UCSD-AML1 (cell line): ENCODE data around the gene TNS3.

Source experiments
- DNase-seq: peaks from one replicate; lab custom pipeline; 2025; ENCODE audit not compliant: unreplicated experiment; lab: John Stamatoyannopoulos, UW

TNS3 gene

GRCh38 chr7:47438411-47439029 lies 143.4 kb downstream of the TNS3 start:
- DNase-seq = no peak

- DNase-seq = peak; percentile 33
Measured at GRCh38 chr7:47435889-47436312, 146.0 kb downstream of the TNS3 start.

- no peak for DNase-seq
Measured at GRCh38 chr7:47433564-47433895, 148.4 kb downstream of the TNS3 start.

- no peak for DNase-seq
Measured at GRCh38 chr7:47432671-47433563, 149.0 kb downstream of the TNS3 start.

- no peak for DNase-seq
Measured at GRCh38 chr7:47430422-47430821, 151.5 kb downstream of the TNS3 start.

- peak; percentile 31 for DNase-seq
Measured at GRCh38 chr7:47428768-47429472, 153.0 kb downstream of the TNS3 start.

GRCh38 chr7:47428052-47428767 lies 153.7 kb downstream of the TNS3 start:
- peak; percentile 31 for DNase-seq

GRCh38 chr7:47427051-47427643 lies 154.8 kb downstream of the TNS3 start:
- no peak for DNase-seq

GRCh38 chr7:47424523-47424922 lies 157.4 kb downstream of the TNS3 start:
- DNase-seq = no peak

- DNase-seq = no peak
Measured at GRCh38 chr7:47423196-47423595, 158.7 kb downstream of the TNS3 start.

GRCh38 chr7:47422611-47423010 lies 159.3 kb downstream of the TNS3 start:
- DNase-seq = no peak

GRCh38 chr7:47421456-47421855 lies 160.5 kb downstream of the TNS3 start:
- no peak for DNase-seq

- no peak for DNase-seq
Measured at GRCh38 chr7:47420122-47420780, 161.7 kb downstream of the TNS3 start.

GRCh38 chr7:47419471-47419870 lies 162.4 kb downstream of the TNS3 start:
- no peak for DNase-seq

GRCh38 chr7:47418601-47419309 lies 163.2 kb downstream of the TNS3 start:
- no peak for DNase-seq

- no peak for DNase-seq
Measured at GRCh38 chr7:47416492-47417480, 165.1 kb downstream of the TNS3 start.

GRCh38 chr7:47415318-47416212 lies 166.3 kb downstream of the TNS3 start:
- no peak for DNase-seq
